Stimulated activated CD8-positive, alpha-beta memory T cell treated with anti-CD3 and anti-CD28 coated beads, Interleukin-7, amount 100 ng/mL, for 4 hours (primary cell): Measurements from ENCODE around the gene E2F4.

ENCODE experiments used
- DNase-seq, 2 donors: peaks; one replicate each; pipeline ENCODE4 v3.0.0-alpha.2; 2020; ENCODE audit warnings: low read depth in 2 of 2

The E2F4 gene

GRCh38 chr16:67190448-67191399 lies 1.2 kb upstream of the E2F4 start:
- no peak for DNase-seq

- DNase-seq, result no peak
Observed at GRCh38 chr16:67191411-67191994, 452 bp upstream of the E2F4 start.

DNA sequence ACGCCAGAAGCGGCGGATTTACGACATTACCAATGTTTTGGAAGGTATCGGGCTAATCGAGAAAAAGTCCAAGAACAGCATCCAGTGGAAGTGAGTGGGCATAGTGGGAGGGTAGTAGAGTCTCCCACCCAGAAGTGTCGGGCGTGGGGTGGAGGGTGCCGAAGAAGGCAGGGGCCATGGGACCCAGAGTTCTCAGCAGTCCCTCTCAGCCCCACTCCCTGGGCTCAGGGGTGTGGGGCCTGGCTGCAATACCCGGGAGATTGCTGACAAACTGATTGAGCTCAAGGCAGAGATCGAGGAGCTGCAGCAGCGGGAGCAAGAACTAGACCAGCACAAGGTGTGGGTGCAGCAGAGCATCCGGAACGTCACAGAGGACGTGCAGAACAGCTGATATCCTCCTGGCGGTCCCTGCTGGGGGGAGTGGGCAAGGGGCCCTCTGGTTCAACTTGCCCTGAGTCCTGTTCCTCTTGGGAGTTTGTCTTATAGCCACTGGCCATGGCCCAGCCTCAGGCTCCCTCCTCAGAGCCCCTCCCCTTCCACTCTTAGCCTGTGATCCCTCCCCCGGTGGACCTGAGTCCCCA lies 916 bp downstream of the E2F4 start:
- no peak for DNase-seq

DNA sequence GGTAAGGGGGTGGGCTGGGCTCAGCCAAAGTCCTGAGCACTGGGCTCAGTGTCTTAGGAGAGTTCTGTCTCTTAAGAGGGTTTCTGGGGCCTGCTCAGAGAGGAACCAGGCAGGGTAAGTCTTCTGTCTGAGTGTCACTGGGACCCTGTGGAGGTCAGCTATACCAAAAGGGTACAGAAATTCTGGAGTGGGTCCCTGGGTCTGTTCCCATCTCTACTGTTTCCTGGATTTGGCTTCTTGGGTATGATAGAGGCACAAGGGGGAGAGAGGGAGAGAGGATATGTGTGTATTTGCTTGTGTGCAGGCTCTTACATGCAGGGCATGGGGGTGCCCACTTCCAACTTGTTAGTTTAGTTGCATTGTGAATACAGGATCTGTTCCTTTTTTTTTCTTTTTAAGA lies 1.6 kb downstream of the E2F4 start:
- no peak for DNase-seq

DNA sequence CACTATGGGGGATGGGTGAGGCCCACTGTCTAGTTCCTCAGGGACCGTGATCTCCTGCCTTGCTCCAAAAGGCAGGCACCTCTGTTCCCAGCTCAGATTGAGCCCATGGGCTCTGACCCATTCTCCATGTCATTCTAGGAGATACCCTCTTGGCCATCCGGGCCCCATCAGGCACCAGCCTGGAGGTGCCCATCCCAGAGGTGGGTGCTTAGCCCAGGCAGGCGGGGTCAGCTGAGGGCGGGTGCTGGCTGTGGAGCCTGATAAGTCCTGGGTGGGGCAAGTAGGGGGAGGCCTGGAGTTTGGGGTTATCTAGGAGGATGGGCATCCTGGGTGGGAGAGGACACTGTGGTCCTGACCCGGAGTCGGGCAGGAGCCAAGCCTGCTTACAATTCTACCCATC lies 2.3 kb downstream of the E2F4 start:
- DNase-seq, result no peak

DNA sequence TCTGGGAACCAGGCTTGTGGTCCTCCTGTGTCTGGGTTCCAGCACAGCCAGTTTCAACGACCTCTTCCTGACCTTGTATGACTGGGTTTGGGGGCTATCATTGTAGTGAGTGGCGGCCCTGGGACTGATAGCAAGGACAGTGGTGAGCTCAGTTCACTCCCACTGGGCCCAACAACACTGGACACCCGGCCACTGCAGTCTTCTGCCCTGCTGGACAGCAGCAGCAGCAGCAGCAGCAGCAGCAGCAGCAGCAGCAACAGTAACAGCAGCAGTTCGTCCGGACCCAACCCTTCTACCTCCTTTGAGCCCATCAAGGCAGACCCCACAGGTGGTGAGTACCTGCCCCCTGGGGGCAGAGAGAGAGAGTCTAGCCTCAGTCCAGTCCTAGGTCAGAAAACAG lies 3.7 kb downstream of the E2F4 start:
- DNase-seq, result no peak

DNA sequence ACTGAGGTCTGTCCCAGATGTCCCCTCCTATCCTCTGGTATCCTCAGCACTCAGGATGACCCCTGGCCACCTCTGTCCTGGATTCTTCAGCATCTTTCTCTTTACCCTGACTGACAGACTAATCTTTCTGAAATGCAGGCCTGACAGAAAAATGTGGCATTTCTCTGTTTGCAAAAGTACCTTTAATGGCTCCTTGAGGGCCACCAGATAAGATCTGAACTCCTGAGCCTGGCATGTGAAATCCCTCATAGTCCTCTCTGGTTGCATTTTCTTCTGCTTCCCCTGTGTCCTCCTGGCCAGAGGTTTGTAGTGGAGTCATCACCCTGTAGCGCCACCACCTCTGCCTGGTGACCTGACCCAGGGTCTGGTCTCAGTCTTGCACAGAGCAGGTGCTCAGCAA lies 4.9 kb downstream of the E2F4 start:
- DNase-seq, result no peak

GRCh38 chr16:67197704-67198103 lies 5.7 kb downstream of the E2F4 start:
- DNase-seq, result no peak

- no peak for DNase-seq
Observed at GRCh38 chr16:67198238-67198734, 6.3 kb downstream of the E2F4 start.

- DNase-seq, result no peak
Observed at GRCh38 chr16:67199011-67199807, 7.3 kb downstream of the E2F4 start, which contains the start of gene ELMO3. ELMO3 (plus strand) TSS chr16:67199131; CDS start chr16:67199327, 196 bp downstream.

DNA sequence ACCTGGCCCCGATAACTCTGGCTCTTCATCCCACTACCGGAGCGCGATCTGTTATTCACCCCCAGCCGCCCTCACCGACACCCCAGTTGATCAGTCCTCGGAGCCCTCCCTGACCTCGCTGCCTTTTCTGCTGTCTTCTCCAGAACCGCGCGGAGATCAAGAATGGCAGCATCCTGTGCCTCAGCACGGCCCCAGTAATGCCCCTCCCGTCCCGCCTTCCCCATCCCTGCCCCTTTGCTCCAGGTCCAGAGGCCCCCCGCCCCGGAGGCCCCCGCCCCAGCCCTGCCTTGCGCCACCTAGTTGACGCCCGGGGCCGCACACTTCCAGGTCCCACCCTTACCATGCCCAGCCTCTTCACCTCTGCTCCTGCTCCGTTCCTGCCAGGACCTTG lies 7.8 kb downstream of the E2F4 start:
- DNase-seq, result no peak

GRCh38 chr16:67200491-67200890 lies 8.5 kb downstream of the E2F4 start:
- DNase-seq, result no peak

DNA sequence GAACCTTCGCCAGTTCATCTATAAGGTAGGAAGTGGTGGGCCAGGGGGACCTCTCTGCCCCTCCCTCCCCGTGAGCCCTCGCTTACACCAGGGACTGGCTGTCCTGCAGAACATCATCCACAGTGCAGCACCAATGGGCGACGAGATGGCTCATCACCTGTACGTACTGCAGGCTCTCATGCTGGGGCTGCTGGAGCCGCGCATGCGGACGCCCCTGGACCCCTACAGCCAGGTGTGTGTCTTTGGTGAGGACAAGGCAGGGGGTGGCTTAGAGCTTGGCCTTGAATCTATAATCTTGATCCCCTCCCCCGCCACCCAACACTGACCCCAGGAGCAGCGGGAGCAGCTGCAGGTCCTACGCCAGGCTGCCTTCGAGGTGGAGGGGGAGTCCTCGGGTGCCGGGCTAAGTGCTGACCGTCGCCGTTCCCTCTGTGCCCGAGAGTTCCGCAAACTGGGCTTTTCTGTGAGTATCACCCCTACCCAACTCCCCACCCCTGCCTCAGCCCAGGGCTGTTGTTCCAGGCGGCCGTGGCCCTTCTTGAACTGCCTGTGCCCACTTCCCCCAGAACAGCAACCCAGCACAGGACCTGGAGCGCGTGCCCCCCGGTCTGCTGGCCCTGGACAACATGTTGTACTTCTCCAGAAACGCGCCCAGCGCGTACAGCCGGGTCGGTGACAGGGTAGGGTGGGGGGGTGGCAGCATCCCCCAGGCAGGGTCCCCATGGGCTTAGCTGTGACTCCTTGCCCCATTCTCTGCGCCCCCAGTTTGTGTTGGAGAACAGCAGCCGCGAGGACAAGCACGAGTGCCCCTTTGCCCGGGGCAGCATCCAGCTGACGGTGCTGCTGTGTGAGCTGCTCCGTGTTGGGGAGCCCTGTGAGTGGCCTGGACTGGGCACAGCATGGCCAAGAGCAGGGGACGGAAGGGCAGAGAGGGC lies 9.7 kb downstream of the E2F4 start:
- DNase-seq, result no peak

DNA sequence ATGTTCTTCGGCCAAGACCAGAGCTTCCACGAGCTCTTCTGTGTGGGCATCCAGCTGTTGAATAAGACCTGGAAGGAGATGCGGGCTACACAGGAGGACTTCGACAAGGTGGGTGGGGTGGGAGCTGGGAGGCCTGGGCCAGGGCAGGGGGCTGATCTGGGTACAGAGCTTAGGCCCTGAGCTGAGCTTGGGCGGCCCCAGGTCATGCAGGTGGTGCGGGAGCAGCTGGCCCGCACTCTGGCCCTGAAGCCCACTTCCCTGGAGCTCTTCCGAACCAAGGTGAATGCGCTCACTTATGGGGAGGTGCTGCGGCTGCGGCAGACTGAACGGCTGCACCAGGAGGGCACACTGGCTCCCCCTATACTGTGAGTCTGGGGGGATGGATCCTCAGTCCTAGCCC lies 10.5 kb downstream of the E2F4 start:
- DNase-seq, result no peak

DNA sequence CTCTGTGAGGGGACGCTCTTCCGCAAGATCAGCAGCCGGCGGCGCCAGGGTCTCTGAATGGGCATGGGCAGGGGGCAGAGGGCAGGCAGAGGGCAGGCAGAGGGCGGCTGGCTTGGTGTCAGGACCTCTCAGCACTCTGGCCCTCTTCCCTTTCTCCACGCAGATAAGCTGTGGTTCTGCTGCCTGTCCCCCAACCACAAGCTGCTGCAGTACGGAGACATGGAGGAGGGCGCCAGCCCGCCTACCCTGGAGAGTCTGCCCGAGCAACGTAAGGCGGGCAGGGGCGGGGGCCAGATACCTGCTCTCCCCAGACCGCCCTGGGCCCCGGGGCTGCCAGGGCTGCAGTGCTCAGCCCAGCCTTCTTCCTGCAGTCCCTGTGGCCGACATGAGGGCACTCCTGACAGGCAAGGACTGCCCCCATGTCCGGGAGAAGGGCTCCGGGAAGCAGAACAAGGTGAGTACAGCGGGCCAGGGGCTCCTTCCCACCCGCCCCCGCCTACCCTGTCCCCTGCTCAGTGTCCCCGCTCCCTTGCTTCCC lies 11.1 kb downstream of the E2F4 start:
- DNase-seq, result no peak

GRCh38 chr16:67204076-67204475 lies 12.1 kb downstream of the E2F4 start:
- no peak for DNase-seq

- DNase-seq, result no peak
Observed at GRCh38 chr16:67206129-67206837, 14.3 kb downstream of the E2F4 start.

- DNase-seq, result no peak
Observed at GRCh38 chr16:67206838-67207248, 14.9 kb downstream of the E2F4 start.

- DNase-seq, result no peak
Observed at GRCh38 chr16:67207249-67208091, 15.5 kb downstream of the E2F4 start.
